ENCODE measurements around the gene TTLL11.

Gene TTLL11

DNA sequence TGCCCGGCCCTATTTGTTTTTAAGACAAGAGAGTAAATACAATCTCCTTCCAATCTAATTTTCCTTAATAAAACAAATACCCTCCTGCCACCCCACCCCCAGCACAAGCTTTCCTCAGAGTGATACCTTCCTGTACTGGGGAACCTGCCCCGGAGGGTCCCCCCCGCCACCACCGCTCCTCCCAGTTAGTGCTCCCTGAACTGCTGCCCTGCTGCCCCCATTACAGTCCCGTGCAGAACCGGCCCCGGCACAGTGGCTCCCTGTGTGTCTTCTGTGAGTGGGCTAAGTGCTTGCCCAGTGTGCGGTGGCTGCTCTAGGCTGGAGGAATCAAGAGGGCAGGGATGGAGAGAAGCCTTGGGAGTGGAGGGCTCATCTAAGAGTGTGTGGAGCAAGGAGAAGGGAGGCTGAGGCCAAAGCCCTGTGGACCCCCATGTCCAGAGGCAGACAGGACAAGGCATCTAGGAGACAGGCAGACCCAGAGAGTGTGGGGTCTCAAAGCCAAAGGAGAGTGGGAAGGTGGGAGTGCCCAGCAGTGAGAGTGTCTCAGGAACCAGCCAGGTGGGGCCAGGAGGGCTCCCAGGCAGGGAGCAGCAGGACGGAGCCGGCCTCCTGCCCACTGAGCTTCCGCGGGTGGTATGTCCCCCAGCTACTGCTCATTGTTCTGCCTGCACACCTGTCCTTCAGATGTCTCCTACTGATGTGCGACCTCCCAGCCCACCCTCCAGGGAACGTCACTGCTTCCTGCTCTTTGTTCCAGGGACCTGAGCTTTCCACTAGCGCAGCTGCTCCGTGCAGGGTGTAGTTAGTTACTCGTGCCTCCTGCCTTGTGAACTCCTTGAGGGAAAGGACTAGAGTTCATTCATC lies 312.7 kb downstream of the TTLL11 start:
- no peak for DNase-seq

DNA sequence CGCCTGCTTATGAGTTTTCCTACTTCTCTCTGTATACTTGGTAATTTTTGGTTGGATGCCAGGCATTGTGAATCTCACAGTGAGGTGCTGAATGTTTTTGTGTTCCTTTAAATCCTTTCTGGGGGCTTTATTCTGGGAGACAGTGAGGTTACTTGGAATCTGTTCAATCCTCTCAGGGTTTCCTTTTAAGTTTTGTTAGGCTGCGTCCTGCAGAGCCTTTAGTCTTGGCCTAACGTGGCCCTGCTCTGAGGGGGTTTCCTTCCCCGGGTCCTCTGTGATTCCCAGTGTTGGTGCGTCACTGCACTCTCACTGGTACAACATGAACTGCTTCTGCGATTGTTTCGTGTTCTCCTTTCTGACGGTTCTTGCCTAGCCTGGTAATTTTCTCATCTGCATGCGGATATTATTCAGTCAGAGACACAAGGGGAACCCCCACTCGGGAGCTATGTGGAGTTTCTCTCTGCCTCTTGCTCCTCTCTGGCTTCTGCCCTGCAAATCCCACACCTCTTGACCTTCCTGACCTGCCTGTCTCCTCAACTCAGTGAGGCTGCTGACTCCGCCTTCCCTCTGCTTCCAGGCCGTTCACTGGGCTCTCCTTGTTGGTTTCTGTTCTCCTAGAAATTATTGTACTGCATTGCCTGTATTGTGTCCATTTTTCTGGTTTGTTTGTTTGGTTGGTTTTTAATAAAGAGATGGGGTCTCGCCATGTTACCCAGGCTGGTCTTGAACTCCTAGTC lies 313.6 kb downstream of the TTLL11 start:
- DNase-seq: no peak

DNA sequence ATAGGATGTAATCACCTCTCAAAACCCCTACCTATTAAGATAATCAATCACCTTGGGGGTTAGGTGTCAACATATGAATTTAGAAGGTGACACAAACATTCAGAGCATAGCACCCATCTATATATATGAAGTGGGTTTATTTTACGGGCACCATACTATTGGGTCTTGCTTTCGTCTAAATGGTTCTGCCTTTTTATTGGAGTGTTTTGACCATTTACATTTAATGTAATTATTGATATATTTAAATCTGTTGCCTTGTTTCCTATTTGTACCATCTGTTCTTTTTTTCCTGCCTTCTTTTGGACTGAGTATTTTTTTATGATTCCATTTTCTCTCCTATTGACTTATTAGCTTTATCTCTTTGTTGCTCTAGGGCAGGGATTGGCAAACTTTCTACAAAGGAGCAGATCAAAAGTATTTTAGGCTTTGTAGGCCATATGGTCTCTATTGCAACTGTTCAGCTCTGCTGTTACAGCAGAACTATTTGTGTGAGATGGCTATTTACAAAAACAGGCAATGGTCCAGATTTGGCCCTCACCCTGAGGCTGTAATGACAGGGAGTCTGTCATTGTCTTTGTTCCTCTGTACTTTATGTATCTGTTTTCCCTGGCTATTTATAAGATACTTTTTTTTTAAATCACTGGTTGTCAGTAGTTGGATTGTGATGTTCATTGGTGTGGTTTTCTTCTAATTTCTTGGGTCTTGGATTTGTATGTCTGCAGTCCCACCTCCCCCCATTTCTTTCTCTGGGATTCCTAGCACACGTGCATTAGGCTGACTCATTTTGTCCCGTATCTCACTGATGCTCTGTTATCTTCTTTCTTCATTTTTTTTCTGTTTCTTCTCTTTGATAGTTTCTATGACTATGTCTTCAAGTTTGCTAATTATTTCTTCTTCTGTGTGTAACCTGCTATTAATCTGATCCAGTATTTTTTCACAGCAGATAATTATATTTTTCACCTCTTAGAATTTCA lies 314.6 kb downstream of the TTLL11 start:
- DNase-seq: no peak

DNA sequence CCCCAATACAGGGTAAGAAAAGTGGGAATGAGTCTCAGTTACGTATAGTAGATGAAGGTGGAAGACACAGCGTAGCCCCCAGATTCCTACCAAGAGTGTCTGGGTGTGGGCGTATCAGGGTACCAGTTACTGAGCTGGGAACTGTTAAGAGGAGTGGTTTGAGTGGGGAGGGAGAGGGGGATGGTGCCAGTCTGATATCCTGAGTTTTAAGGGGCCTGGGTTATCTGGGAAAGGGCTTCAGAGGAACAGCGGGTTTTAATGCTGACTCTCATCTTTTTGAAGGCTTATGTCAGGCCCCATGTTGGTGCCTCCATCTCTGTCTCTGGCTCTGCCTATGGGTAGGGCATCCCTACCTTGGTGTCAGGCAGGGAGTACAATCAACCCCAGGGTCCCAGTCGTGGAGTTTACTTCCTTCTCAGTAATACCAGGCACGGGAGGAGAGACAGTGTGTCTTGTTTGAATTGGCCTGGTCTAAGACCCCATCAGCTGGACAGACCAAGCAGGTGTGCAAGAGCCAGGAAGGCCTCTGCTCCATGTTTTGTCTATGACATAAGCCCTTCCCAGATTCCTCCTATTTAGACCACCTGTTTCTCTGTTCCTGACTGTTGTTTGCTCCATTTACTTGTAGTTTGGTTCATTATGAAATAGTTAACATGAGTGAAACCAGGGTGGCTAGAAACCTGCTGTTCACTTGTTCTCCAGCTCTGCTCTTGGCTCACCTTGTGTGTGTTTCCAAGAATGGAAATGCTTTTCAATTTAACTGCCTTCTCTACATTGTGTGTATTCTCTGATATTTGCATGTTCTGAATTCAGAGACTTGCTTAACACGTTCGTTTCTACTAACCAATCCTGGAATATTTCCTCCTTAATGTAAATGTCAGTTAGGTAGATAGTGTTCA lies 316.1 kb downstream of the TTLL11 start:
- no peak for DNase-seq

DNA sequence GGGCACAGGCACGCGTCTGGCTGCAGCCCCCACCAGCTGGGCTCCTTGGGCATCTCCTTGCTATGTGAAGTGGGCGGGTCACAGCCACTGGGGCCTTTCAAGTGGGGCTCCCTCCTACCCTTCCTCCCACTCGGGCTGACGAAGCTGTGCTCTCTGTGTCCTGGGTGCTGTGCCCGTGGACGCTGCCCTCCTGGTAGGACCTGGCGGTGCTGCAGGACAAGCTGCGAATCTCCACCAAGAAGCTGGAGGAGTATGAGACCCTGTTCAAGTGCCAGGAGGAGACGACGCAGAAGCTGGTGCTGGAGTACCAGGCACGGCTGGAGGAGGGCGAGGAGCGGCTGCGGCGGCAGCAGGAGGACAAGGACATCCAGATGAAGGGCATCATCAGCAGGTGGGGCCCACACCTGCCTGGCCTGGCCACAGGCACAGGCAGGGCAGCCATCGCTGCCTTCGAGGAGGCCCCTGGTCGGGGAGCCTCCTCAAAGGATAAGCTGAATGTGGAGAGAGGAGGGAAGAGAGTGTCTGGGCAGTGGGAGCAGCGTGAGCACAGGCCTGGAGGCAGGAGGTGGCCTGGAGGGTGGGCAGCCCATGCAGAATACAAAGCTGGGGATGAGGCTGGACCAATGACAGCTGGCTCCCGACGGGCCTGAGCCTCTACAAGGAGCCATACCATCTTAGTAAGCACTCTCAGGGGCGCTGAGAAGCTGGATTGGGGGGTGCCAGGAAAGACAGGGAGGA lies 316.9 kb downstream of the TTLL11 start:
- DNase-seq: no peak

DNA sequence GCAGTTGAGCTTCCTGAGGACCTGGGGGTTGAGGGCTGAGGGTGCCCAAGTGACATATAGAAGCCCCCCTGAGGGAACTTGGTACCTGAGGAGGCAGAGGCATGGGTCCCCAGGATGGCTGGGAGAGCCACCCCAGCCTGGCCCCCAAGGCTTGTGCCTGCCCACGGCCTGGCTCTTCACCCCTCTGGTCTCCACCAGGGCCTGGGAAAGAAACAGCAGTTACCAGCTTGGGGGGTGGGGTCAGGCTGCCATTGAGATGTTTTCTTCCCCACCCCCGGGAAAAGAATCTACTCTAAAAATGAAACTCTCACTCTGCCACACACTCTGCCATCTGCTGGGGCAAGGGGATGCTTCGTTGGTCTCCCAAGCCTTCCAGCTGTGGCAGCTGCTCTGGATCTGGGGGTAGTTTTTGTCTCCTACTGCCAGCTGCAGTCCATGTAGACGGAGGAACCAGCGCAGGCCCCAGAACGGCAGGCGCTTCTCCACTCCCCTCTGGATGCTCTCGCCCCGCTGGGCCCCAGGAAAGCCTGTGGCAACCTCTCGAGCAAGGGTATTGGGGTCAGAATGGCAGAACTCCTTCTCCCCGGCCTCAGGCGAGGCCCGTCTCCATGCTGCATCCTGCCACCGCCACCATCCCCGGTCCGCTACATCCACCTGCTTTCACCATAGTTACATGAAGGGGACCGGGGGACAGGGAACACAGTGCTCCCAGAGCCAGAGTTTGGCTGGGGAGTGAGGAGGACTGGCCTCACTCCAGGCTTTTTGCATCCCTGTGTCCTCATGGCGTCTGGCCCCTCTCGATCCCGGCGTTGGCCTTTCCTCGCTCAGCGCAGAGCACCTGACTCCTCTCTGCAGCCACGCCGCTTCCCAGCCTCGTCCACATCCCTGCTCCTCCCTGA lies 318.1 kb downstream of the TTLL11 start:
- DNase-seq: no peak

DNA sequence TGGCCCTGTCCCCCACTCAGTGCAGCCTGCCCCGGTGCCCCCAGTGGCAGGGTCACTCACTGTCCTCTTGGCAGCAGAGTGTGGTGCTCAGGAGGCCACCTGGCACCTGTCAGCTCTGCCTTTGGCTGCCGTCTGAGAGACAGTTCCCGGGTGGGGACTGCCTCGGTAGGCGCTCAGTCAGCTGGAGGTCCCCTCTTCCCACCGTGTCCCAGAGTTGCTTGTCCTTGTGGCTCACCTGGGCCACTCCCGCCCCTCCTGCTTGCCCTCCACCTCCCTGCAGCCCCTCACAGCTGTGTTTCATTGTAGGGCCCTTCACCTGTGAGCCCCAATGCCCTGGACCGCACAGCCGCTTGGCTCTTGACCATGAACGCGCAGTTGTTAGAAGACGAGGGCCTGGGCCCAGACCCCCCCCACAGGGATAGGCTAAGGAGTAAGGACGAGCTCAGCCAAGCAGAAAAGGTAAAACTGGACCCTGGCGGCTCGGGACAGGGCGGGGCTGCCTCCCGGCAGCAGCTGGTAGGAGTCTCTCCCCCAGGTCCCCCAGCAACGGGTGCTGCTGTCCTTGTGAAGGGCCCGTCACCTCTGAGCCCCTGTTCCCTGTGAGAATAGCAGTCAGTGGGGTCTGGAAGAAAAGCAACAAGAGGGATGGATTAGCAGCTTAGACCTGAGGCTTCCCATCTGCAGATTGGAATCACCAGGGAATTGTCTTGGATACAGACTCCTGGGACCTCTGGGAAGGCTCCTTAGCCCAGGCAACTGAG lies 319.0 kb downstream of the TTLL11 start:
- DNase-seq: no peak

DNA sequence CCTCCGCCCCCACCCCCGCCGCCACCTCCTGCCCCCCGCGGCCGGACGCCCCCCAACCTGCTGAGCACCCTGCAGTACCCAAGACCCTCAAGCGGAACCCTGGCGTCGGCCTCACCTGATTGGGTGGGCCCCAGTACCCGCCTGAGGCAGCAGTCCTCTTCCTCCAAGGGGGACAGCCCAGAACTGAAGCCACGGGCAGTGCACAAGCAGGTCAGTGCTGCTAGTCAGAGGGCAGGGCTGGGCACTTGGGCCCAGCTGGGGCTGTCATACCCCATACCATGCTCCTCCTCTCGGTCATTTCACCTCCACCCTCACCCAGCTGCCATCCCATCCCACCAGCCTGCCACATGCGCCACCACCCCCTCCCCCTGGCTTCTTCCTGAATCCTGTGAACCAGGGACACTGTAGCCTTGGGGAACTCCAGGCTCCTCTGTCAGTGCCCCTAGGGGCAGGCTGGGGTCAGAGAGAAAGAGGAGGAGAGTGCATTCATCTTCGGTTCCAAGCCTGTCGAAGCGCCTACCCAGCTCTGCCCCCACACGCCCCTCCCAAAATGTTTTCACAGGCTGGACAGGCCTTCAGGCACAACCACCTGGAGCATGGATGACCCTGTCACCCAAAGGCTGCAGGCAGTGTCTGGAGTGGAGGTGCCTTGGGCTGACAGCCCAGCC lies 319.7 kb downstream of the TTLL11 start:
- DNase-seq: no peak

DNA sequence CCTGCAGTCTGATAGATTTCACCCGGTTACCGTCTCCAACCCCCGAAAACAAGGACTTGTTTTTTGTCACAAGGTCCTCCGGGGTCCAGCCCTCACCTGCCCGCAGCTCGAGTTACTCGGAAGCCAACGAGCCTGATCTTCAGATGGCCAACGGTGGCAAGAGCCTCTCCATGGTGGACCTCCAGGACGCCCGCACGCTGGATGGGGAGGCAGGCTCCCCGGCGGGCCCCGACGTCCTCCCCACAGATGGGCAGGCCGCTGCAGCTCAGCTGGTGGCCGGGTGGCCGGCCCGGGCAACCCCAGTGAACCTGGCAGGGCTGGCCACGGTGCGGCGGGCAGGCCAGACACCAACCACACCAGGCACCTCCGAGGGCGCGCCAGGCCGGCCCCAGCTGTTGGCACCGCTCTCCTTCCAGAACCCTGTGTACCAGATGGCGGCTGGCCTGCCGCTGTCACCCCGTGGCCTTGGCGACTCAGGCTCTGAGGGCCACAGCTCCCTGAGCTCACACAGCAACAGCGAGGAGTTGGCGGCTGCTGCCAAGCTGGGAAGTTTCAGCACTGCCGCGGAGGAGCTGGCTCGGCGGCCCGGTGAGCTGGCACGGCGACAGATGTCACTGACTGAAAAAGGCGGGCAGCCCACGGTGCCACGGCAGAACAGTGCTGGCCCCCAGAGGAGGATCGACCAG lies 320.4 kb downstream of the TTLL11 start:
- no peak for DNase-seq

All from NCI-H187 (cell line).